IMR-90 (cell line): ENCODE data around the gene MCF2L. TPM values are rescaled to one million over a fixed set of nuclear protein-coding genes. Genes with fewer than 3 reads are reported as not detected.

Experiments used
- ATAC-seq: fragments of 200-7000 bp; cut with Tn5 transposase; 2 replicates; pipeline ENCODE4 v1.9.1; 2020; ENCODE audit warnings: low read depth, mild to moderate bottlenecking, moderate library complexity
- BruUV-seq: library from RNA; stranded (reverse); fragments of 400-500 nt; replicated peaks from 2 replicates; lab custom pipeline; 2021; lab: Mats Ljungman, UMichigan
- CTCF ChIA-PET: fragments of 300-600 bp; formaldehyde crosslinking; extraction: SDS; loops from one replicate; lab custom pipeline; 2021; ENCODE audit warnings: antibody characterized with exemption; lab: Yijun Ruan, JAX
- POLR2A ChIA-PET: fragments of 300-600 bp; sonication (Branson Sonifier 250); formaldehyde crosslinking; loops from one replicate; lab custom pipeline; 2022; ENCODE audit warnings: antibody characterized with exemption; ENCODE audit not compliant: unreplicated experiment; lab: Charles Lee
- DNase-seq: peaks from one replicate; pipeline ENCODE4 v3.0.0; 2013
- H2AFZ ChIP-seq: replicated peaks from 2 replicates; pipeline ENCODE3; 2013; ENCODE audit warnings: low read length, mild to moderate bottlenecking; ENCODE audit not compliant: poor library complexity
- H2AK5ac ChIP-seq: 2 replicates; pipeline ENCODE4 v1.6.1; 2013; ENCODE audit warnings: low read depth, low read length, inconsistent platforms
- H2AK9ac ChIP-seq: replicated peaks from 2 replicates; pipeline ENCODE3; 2013; ENCODE audit warnings: mild to moderate bottlenecking, low read depth, low read length, moderate library complexity; ENCODE audit not compliant: poor library complexity
- H2BK120ac ChIP-seq: 2 replicates; pipeline ENCODE4 v1.6.1; 2013; ENCODE audit warnings: low read depth, low read length, inconsistent platforms
- H2BK15ac ChIP-seq: 3 replicates; pipeline ENCODE4 v1.6.1; 2013; ENCODE audit warnings: low read depth, low read length, inconsistent platforms
- H2BK20ac ChIP-seq: 2 replicates; pipeline ENCODE4 v1.6.1; 2013; ENCODE audit warnings: low read depth, mild to moderate bottlenecking, inconsistent platforms, low read length, moderate library complexity
- H2BK5ac ChIP-seq: 2 replicates; pipeline ENCODE4 v1.6.1; 2013; ENCODE audit warnings: mild to moderate bottlenecking, low read depth, low read length, inconsistent platforms; ENCODE audit not compliant: poor library complexity, severe bottlenecking
- H3K14ac ChIP-seq: replicated peaks from 2 replicates; pipeline ENCODE4 v1.6.1; 2013; ENCODE audit warnings: low read depth, low read length, inconsistent platforms
- H3K18ac ChIP-seq: 2 replicates; pipeline ENCODE4 v1.6.1; 2013; ENCODE audit warnings: low read depth, low read length, control low read depth
- H3K23ac ChIP-seq: 2 replicates; pipeline ENCODE4 v1.6.1; 2013; ENCODE audit warnings: low read depth, low read length, inconsistent platforms
- H3K27ac ChIP-seq: 2 replicates; pipeline ENCODE4 v1.5.1; 2013; ENCODE audit warnings: mild to moderate bottlenecking, control low read depth, low read length; ENCODE audit not compliant: insufficient read depth
- H3K27me3 ChIP-seq: 2 replicates; pipeline ENCODE4 v1.6.1; 2013; ENCODE audit warnings: low read length; ENCODE audit not compliant: control insufficient read depth, insufficient read depth
- H3K36me3 ChIP-seq: 2 replicates; pipeline ENCODE4 v1.6.1; 2013; ENCODE audit warnings: low read length, mixed read lengths; ENCODE audit not compliant: control insufficient read depth, insufficient read depth
- H3K4ac ChIP-seq: 2 replicates; pipeline ENCODE4 v1.6.1; 2013; ENCODE audit warnings: low read depth, low read length, inconsistent platforms
- H3K4me1 ChIP-seq: 2 replicates; pipeline ENCODE4 v1.6.1; 2013; ENCODE audit warnings: low read length, mixed read lengths; ENCODE audit not compliant: control insufficient read depth, insufficient read depth
- H3K4me2 ChIP-seq: 2 replicates; pipeline ENCODE4 v1.6.1; 2013; ENCODE audit warnings: low read depth, mild to moderate bottlenecking, control low read depth, low read length, moderate library complexity
- H3K4me3 ChIP-seq: 2 replicates; pipeline ENCODE4 v1.5.1; 2013; ENCODE audit warnings: low read depth, mild to moderate bottlenecking, control low read depth, low read length, moderate library complexity; ENCODE audit not compliant: insufficient read depth
- H3K56ac ChIP-seq: 2 replicates; pipeline ENCODE4 v1.6.1; 2013; ENCODE audit warnings: low read length, inconsistent platforms; ENCODE audit not compliant: insufficient read depth; ENCODE audit errors: extremely low read depth
- H3K79me1 ChIP-seq, 2 experiments: 2 replicates each; pipeline ENCODE4 v1.6.1; 2013; ENCODE audit warnings: low read length in 2 of 2, inconsistent platforms in 1 of 2, low read depth in 1 of 2
- H3K9ac ChIP-seq: 2 replicates; pipeline ENCODE4 v1.6.1; 2013; ENCODE audit warnings: low read depth, low read length, control low read depth
- H3K9me1 ChIP-seq: 2 replicates; pipeline ENCODE4 v1.6.1; 2013; ENCODE audit warnings: low read length, inconsistent platforms; ENCODE audit not compliant: insufficient read depth
- H3K9me3 ChIP-seq: 2 replicates; pipeline ENCODE4 v1.6.1; 2013; ENCODE audit warnings: low read length; ENCODE audit not compliant: control insufficient read depth, insufficient read depth
- H4K20me1 ChIP-seq: 2 replicates; pipeline ENCODE4 v1.6.1; 2013; ENCODE audit warnings: low read length, inconsistent platforms; ENCODE audit not compliant: insufficient read depth
- H4K5ac ChIP-seq: 2 replicates; pipeline ENCODE4 v1.6.1; 2013; ENCODE audit warnings: mild to moderate bottlenecking, low read depth, low read length, control low read depth
- H4K8ac ChIP-seq, 2 experiments: 2 replicates each; pipeline ENCODE4 v1.6.1; 2013; ENCODE audit warnings: low read depth in 2 of 2, low read length in 2 of 2, control low read depth in 1 of 2, inconsistent platforms in 1 of 2
- H4K91ac ChIP-seq: 2 replicates; pipeline ENCODE4 v1.6.1; 2013; ENCODE audit warnings: low read depth, low read length, inconsistent platforms; ENCODE audit not compliant: insufficient read depth
- CEBPB ChIP-seq: IDR thresholded peaks from 2 replicates; pipeline ENCODE4 v1.6.1; 2012; ENCODE audit warnings: low read depth, low read length, improper control_type of control experiment
- CHD1 ChIP-seq: IDR thresholded peaks from 2 replicates; pipeline ENCODE4 v1.6.1; 2012; ENCODE audit warnings: low read depth, low read length, improper control_type of control experiment
- SMC3 ChIP-seq: fragments of 150-350 bp; IDR thresholded peaks from 2 replicates; pipeline ENCODE4 v1.6.1; 2016; ENCODE audit warnings: low read depth, mild to moderate bottlenecking, antibody characterized with exemption, low read length, moderate library complexity
- WGBS, 2 experiments: methylation state at CpG; one replicate each; pipeline versions ENCODE4 v1.1.5 to v1.1.7; 2013; ENCODE audit warnings: missing lambda C conversion rate in 2 of 2; ENCODE audit not compliant: insufficient read length in 1 of 2; ENCODE audit errors: extremely low coverage in 2 of 2; 5-methylcytosine and 5-hydroxymethylcytosine counted together
- dilution Hi-C: fragments of 300-500 bp; cut with HindIII; formaldehyde crosslinking; loops from one replicate; pipeline ENCODE4 v1.14.3; 2018; ENCODE audit warnings: low sequenced_read_pairs; ENCODE audit not compliant: unreplicated experiment
- in situ Hi-C: fragments of 300-500 bp; cut with MboI; formaldehyde crosslinking; loops from 3 replicates; pipeline ENCODE4 v1.14.3; 2019; ENCODE audit warnings: low sequenced_read_pairs, inconsistent platforms, mixed read lengths
- intact Hi-C: fragments of 100-400 bp; cut with micrococcal nuclease; formaldehyde crosslinking; loops from 2 replicates; pipeline ENCODE4 v1.10.0; 2022
- polyA plus RNA-seq, 3 experiments: library from polyadenylated mRNA; depleted of rRNA; stranded (reverse); fragments of >200 nt; gene quantifications; 2 replicates each; pipeline ENCODE4 v1.2.3, GENCODE V29; 2012; ENCODE audit warnings: low replicate concordance in 1 of 3
- total RNA-seq: library from RNA; depleted of rRNA; stranded (reverse); fragments of >200 nt; gene quantifications from 2 replicates; pipeline ENCODE4 v1.2.3, GENCODE V29; 2012

Gene MCF2L
- total and polyA plus RNA-seq, 2 of the 4 experiments (the other 2 are of a cell fraction) = 0.18 TPM; not detected in 1

GRCh38 chr13:113097651-113098050 is 128.6 kb downstream of the MCF2L start:
- Histone ChIP-seq H3K79me1 (no peaks in the 10 kb centered on the region), H3K36me3 (no peaks in the 10 kb centered on the region), H4K8ac (no peak overlapping the region), H3K27me3 (peaks cover 29% of the 10 kb centered on the region), H2BK120ac (no peak overlapping the region), H2AK5ac (no peak overlapping the region), H3K9me1 (peaks cover 2% of the 10 kb centered on the region; the same call in 1 of the 2 replicates), H2BK5ac (no peak overlapping the region), H2BK15ac (peak overlapping the region; percentile 74; the same call in 1 of the 3 replicates), H2AK9ac (peak overlapping the region; percentile 35), H3K23ac (no peak overlapping the region; the same call in 1 of the 2 replicates), H3K4ac (peak overlapping the region; percentile 43), H3K9me3 (no peaks in the 10 kb centered on the region), H3K4me2 (peak overlapping the region; percentile 69), H2BK20ac (peak overlapping the region; percentile 9; the same call in 1 of the 2 replicates), H3K18ac (no peak overlapping the region), H3K56ac (no peak overlapping the region; the same call in 1 of the 2 replicates), H3K4me1 (0 out of 2 replicates have a peak, but pooled peaks cover 4% of the 10 kb centered on the region), H4K91ac (no peak overlapping the region), H3K4me3 (no peak overlapping the region), H3K27ac (no peak overlapping the region), H2AFZ (peak overlapping the region; percentile 72), H3K9ac (no peak overlapping the region), H3K14ac (no peak overlapping the region), H4K20me1 (no peaks in the 10 kb centered on the region), H4K5ac (no peak overlapping the region)
- no peak for DNase-seq
- intact Hi-C loops (no loop called here), dilution Hi-C loops (no loop called here), in situ Hi-C loops (no loop called here)
- BruUV-seq = no TSS peak
- no CpG with 5 or more reads among the region's 7 CpGs for WGBS, 2 experiments
- TF ChIP-seq SMC3 (no peak), CHD1 (no peak), CEBPB (no peak)
- ATAC-seq = no peak
- ChIA-PET POLR2A (no interaction called here), CTCF (interaction anchor here (1.0 kb wide), 1 partner anchor 34 kb away, joined by 3 read pairs; no protein-coding TSS in a partner anchor)
